ENCODE results near the gene VPS33A.
"Not testable (repeated sequence)": the region's sequence is repeated elsewhere in the genome, so short reads cannot be mapped to it uniquely, and the experiment has no call there.

The VPS33A gene

GRCh38 chr12:122203301-122204166, 62.8 kb downstream of the VPS33A start, which contains the start of gene B3GNT4:
Gene B3GNT4, plus strand, starts transcription at chr12:122203709. Its CDS starts 910 bp downstream, at chr12:122204619.
- FAIRE-seq = no peak

GRCh38 chr12:122202811-122203210, 63.5 kb downstream of the VPS33A start:
- FAIRE-seq = not testable (repeated sequence)

GRCh38 chr12:122202017-122202416, 64.3 kb downstream of the VPS33A start:
- FAIRE-seq = no peak

- FAIRE-seq = no peak
Observed at GRCh38 chr12:122201381-122201780, 64.9 kb downstream of the VPS33A start.

- FAIRE-seq = no peak
Observed at GRCh38 chr12:122200541-122201175, 65.6 kb downstream of the VPS33A start.

- FAIRE-seq = no peak
Observed at GRCh38 chr12:122199484-122200355, 66.6 kb downstream of the VPS33A start.

- no peak for FAIRE-seq
Observed at GRCh38 chr12:122197612-122197966, 68.7 kb downstream of the VPS33A start.

GRCh38 chr12:122195405-122195804, 70.9 kb downstream of the VPS33A start:
- FAIRE-seq = no peak

GRCh38 chr12:122194804-122195203, 71.5 kb downstream of the VPS33A start:
- FAIRE-seq = no peak

GRCh38 chr12:122192441-122192840, 73.9 kb downstream of the VPS33A start:
- FAIRE-seq = no peak

- no peak for FAIRE-seq
Observed at GRCh38 chr12:122190842-122191668, 75.2 kb downstream of the VPS33A start.

- FAIRE-seq = no peak
Observed at GRCh38 chr12:122189626-122190475, 76.4 kb downstream of the VPS33A start.

GRCh38 chr12:122187466-122187865, 78.8 kb downstream of the VPS33A start:
- FAIRE-seq = no peak

- no peak for FAIRE-seq
Observed at GRCh38 chr12:122185494-122186082, 80.7 kb downstream of the VPS33A start.

GRCh38 chr12:122185079-122185478, 81.2 kb downstream of the VPS33A start:
- FAIRE-seq = no peak

GRCh38 chr12:122184517-122184916, 81.8 kb downstream of the VPS33A start:
- no peak for FAIRE-seq

- no peak for FAIRE-seq
Observed at GRCh38 chr12:122183588-122183940, 82.7 kb downstream of the VPS33A start.

GRCh38 chr12:122182887-122183587, 83.3 kb downstream of the VPS33A start, which contains the start of gene LRRC43:
Gene LRRC43, plus strand, starts transcription at chr12:122183123. Its CDS starts 22 bp downstream, at chr12:122183145.
- FAIRE-seq = no peak
